HCT116 (cell line): ENCODE data around the gene FKBP10. TPM values are rescaled to one million over a fixed set of nuclear protein-coding genes. Genes with fewer than 3 reads are reported as not detected.

Source experiments
- ATAC-seq: fragments of 200-7000 bp; cut with Tn5 transposase; 2 replicates; pipeline ENCODE4 v1.9.1; 2020; ENCODE audit warnings: mild to moderate bottlenecking, moderate library complexity
- BruUV-seq: library from RNA; stranded (reverse); fragments of 400-500 nt; replicated peaks from 2 replicates; lab custom pipeline; 2021; lab: Mats Ljungman, UMichigan
- CTCF ChIA-PET: fragments of 300-600 bp; sonication (Branson Sonifier 250); formaldehyde crosslinking; loops from one replicate; lab custom pipeline; 2021; ENCODE audit warnings: antibody characterized with exemption; lab: Charles Lee
- POLR2A ChIA-PET: fragments of 300-600, 350-600 bp; sonication (Branson Sonifier 250); formaldehyde crosslinking; loops from one replicate; lab custom pipeline; 2021; ENCODE audit warnings: antibody characterized with exemption; lab: Charles Lee
- RAD21 ChIA-PET, 2 experiments: fragments of 300-600 bp; sonication (Branson Sonifier 250); formaldehyde crosslinking; loops; one replicate each; lab custom pipeline; 2023; ENCODE audit warnings: low total read pairs in 2 of 2; ENCODE audit not compliant: uncharacterized antibody in 2 of 2, unreplicated experiment in 2 of 2, low non-redundant PET in 1 of 2; lab: Charles Lee
- DNase-seq: peaks from one replicate; pipeline ENCODE4 v3.0.0-alpha.2; 2010; ENCODE audit warnings: low read depth, low spot score
- H2AFZ ChIP-seq: fragments of 200-600 bp; shearing (Covaris generic), sonication (generic); 2 replicates; pipeline ENCODE4 v1.6.1; 2017; ENCODE audit warnings: low read depth, mixed run types, mixed read lengths, antibody characterized with exemption, low read length; ENCODE audit not compliant: poor library complexity, severe bottlenecking
- H3K27ac ChIP-seq: 2 replicates; pipeline ENCODE4 v1.5.1; 2012; ENCODE audit warnings: low read depth, low read length
- H3K27me3 ChIP-seq: fragments of 200-600 bp; sonication (generic); 2 replicates; pipeline ENCODE4 v1.6.1; 2016; ENCODE audit warnings: mixed run types, low read length, mixed read lengths; ENCODE audit not compliant: insufficient read depth
- H3K36me3 ChIP-seq, 2 experiments: fragments of 200-500 bp in 1 of 2; fragments of 200-600 bp in 1 of 2; sonication (Bioruptor generic) in 1 of 2; sonication (generic) in 1 of 2; 2 replicates each; pipeline versions ENCODE4 v1.5.1 to v1.6.1; 2014 to 2016; ENCODE audit warnings: low read length in 2 of 2, inconsistent platforms in 1 of 2, mixed read lengths in 1 of 2, mixed run types in 1 of 2; ENCODE audit not compliant: insufficient read depth in 2 of 2, control insufficient read depth in 1 of 2
- H3K4me1 ChIP-seq, 2 experiments: fragments of 200-600 bp in 1 of 2; sonication (generic) in 1 of 2; 2 replicates each; pipeline versions ENCODE4 v1.5.1 to v1.6.1; 2012 to 2017; ENCODE audit warnings: low read length in 2 of 2, inconsistent platforms in 1 of 2, mild to moderate bottlenecking in 1 of 2, mixed read lengths in 1 of 2, mixed run types in 1 of 2, moderate library complexity in 1 of 2; ENCODE audit not compliant: insufficient read depth in 2 of 2, control insufficient read depth in 1 of 2
- H3K4me2 ChIP-seq: fragments of 200-600 bp; sonication (generic); 2 replicates; pipeline ENCODE4 v1.6.1; 2017; ENCODE audit warnings: mixed run types, low read length, mixed read lengths
- H3K4me3 ChIP-seq, 2 experiments: fragments of 200-600 bp in 1 of 2; sonication (generic) in 1 of 2; replicated peaks in 1 of 2; 2 replicates each; pipeline ENCODE4 v1.5.1; 2011 to 2016; ENCODE audit warnings: low read length in 2 of 2, control low read depth in 1 of 2, low read depth in 1 of 2, mild to moderate bottlenecking in 1 of 2, mixed read lengths in 1 of 2, mixed run types in 1 of 2
- H3K79me2 ChIP-seq: fragments of 200-600 bp; sonication (generic); 2 replicates; pipeline ENCODE4 v1.6.1; 2017; ENCODE audit warnings: mild to moderate bottlenecking, mixed run types, low read length, moderate library complexity, mixed read lengths; ENCODE audit not compliant: insufficient read depth
- H3K9ac ChIP-seq: fragments of 200-600 bp; sonication (generic); 2 replicates; pipeline ENCODE4 v1.6.1; 2016; ENCODE audit warnings: low read length, mixed read lengths
- H3K9me2 ChIP-seq: fragments of 200-600 bp; sonication (generic), shearing (Covaris generic); 2 replicates; pipeline ENCODE4 v1.6.1; 2017; ENCODE audit warnings: mixed run types, mild to moderate bottlenecking, moderate library complexity; ENCODE audit not compliant: insufficient read depth
- H3K9me3 ChIP-seq, 2 experiments: fragments of 200-500 bp in 1 of 2; fragments of 200-600 bp in 1 of 2; sonication (Bioruptor generic) in 1 of 2; sonication (generic) in 1 of 2; 2 replicates each; pipeline ENCODE4 v1.6.1; 2014 to 2017; ENCODE audit warnings: low read length in 2 of 2, mixed read lengths in 2 of 2, inconsistent platforms in 1 of 2, low read depth in 1 of 2, mild to moderate bottlenecking in 1 of 2, mixed run types in 1 of 2, moderate library complexity in 1 of 2; ENCODE audit not compliant: control insufficient read depth in 1 of 2, insufficient read depth in 1 of 2
- H4K20me1 ChIP-seq: fragments of 200-600 bp; sonication (generic), shearing (Covaris generic); 2 replicates; pipeline ENCODE4 v1.6.1; 2017; ENCODE audit warnings: mixed run types, mild to moderate bottlenecking, moderate library complexity; ENCODE audit not compliant: insufficient read depth
- CBX3 ChIP-seq: IDR thresholded peaks from 2 replicates; pipeline ENCODE4 v1.6.1; 2012; ENCODE audit warnings: low read depth
- CEBPB ChIP-seq: IDR thresholded peaks from 2 replicates; pipeline ENCODE4 v1.6.1; 2012; ENCODE audit warnings: low read depth
- EGR1 ChIP-seq: IDR thresholded peaks from 2 replicates; pipeline ENCODE4 v1.6.1; 2012; ENCODE audit warnings: low read depth
- EZH2 ChIP-seq: fragments of 200-600 bp; sonication (generic); IDR thresholded peaks from 2 replicates; pipeline ENCODE4 v1.6.1; 2017; ENCODE audit warnings: antibody characterized with exemption, mixed run types
- EZH2phosphoT487 ChIP-seq: fragments of 200-600 bp; IDR thresholded peaks from 2 replicates; pipeline ENCODE4 v1.6.1; 2018; ENCODE audit warnings: antibody characterized with exemption, borderline replicate concordance
- FOSL1 ChIP-seq: IDR thresholded peaks from 2 replicates; pipeline ENCODE4 v1.6.1; 2012; ENCODE audit warnings: low read depth
- JUND ChIP-seq: IDR thresholded peaks from 2 replicates; pipeline ENCODE4 v1.6.1; 2012
- POLR2A ChIP-seq: IDR thresholded peaks from 2 replicates; pipeline ENCODE4 v1.7.0; 2011; ENCODE audit warnings: borderline replicate concordance; ENCODE audit not compliant: insufficient read depth, insufficient read length; ENCODE audit errors: extremely low read depth
- POLR2AphosphoS5 ChIP-seq: IDR thresholded peaks from 2 replicates; pipeline ENCODE4 v1.6.1; 2011; ENCODE audit warnings: mild to moderate bottlenecking, low read depth, low read length, moderate library complexity
- RAD21 ChIP-seq: IDR thresholded peaks from 2 replicates; pipeline ENCODE4 v1.6.1; 2012; ENCODE audit warnings: low read depth, mild to moderate bottlenecking
- SIN3A ChIP-seq: IDR thresholded peaks from 2 replicates; pipeline ENCODE4 v1.6.1; 2012; ENCODE audit warnings: low read depth
- SRF ChIP-seq: IDR thresholded peaks from 2 replicates; pipeline ENCODE4 v1.6.1; 2012; ENCODE audit warnings: low read depth
- TCF7L2 ChIP-seq: IDR thresholded peaks from 2 replicates; pipeline ENCODE4 v1.7.0; 2011; ENCODE audit warnings: borderline replicate concordance, inconsistent platforms; ENCODE audit not compliant: insufficient read depth, insufficient read length; ENCODE audit errors: extremely low read depth
- YY1 ChIP-seq: IDR thresholded peaks from 2 replicates; pipeline ENCODE4 v1.6.1; 2011; ENCODE audit warnings: low read length, low read depth, moderate library complexity, mild to moderate bottlenecking; ENCODE audit not compliant: insufficient replicate concordance; ENCODE audit errors: extremely low read depth
- ZFX ChIP-seq: fragments of 450-650 bp; IDR thresholded peaks from 2 replicates; pipeline ENCODE4 v1.6.1; 2017
- ZNF274 ChIP-seq: fragments of 200-500 bp; sonication (Bioruptor generic); IDR thresholded peaks from 2 replicates; pipeline ENCODE4 v1.6.1; 2014; ENCODE audit warnings: mild to moderate bottlenecking, low read depth, low read length, inconsistent platforms
- intact Hi-C: fragments of 100-400 bp; cut with micrococcal nuclease; formaldehyde crosslinking; loops from 2 replicates; pipeline ENCODE4 v1.10.0; 2022
- total RNA-seq: library from RNA; stranded (reverse); gene quantifications from one replicate; pipeline ENCODE4 v1.2.1, GENCODE V29; 2021; ENCODE audit not compliant: unreplicated experiment
- TF ChIP-seq, protein P1 (sequence below): IDR thresholded peaks from 2 replicates; pipeline ENCODE4 v1.6.1; 2011; ENCODE audit warnings: mild to moderate bottlenecking, low read length, moderate library complexity; ENCODE audit not compliant: insufficient replicate concordance; ENCODE audit errors: extremely low read depth
- TF ChIP-seq, protein P2 (sequence below): IDR thresholded peaks from 2 replicates; pipeline ENCODE4 v1.6.1; 2012
- TF ChIP-seq, protein P3 (sequence below): IDR thresholded peaks from 2 replicates; pipeline ENCODE4 v1.6.1; 2012; ENCODE audit warnings: low read depth

Gene FKBP10
- total RNA-seq, 1 experiment from 2014 or later: 78.5 TPM

DNA sequence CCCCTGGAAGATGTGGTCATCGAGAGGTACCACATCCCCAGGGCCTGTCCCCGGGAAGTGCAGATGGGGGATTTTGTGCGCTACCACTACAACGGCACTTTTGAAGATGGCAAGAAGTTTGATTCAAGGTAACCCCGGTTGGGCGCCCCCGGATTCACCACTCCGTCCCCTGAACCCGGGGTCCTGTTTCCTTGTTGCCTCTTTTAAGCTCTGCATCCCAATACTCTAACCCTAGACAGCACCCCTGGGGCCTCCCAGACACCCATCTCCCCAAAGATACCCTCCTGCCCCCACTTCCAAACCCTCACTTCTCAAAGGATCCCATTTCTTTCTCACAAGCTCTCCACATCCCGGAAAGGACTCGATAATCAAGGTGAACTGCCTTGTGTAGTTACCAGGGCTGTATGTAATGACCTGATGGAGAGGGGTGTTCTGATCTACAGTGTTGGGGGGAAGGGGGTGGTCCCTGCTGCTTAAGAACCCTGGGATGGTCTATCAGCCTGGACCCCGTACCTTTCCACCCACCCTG is 412 bp downstream of the FKBP10 start (continued):
- TF ChIP-seq, protein P1, sequence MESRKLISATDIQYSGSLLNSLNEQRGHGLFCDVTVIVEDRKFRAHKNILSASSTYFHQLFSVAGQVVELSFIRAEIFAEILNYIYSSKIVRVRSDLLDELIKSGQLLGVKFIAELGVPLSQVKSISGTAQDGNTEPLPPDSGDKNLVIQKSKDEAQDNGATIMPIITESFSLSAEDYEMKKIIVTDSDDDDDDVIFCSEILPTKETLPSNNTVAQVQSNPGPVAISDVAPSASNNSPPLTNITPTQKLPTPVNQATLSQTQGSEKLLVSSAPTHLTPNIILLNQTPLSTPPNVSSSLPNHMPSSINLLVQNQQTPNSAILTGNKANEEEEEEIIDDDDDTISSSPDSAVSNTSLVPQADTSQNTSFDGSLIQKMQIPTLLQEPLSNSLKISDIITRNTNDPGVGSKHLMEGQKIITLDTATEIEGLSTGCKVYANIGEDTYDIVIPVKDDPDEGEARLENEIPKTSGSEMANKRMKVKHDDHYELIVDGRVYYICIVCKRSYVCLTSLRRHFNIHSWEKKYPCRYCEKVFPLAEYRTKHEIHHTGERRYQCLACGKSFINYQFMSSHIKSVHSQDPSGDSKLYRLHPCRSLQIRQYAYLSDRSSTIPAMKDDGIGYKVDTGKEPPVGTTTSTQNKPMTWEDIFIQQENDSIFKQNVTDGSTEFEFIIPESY: no peak

DNA sequence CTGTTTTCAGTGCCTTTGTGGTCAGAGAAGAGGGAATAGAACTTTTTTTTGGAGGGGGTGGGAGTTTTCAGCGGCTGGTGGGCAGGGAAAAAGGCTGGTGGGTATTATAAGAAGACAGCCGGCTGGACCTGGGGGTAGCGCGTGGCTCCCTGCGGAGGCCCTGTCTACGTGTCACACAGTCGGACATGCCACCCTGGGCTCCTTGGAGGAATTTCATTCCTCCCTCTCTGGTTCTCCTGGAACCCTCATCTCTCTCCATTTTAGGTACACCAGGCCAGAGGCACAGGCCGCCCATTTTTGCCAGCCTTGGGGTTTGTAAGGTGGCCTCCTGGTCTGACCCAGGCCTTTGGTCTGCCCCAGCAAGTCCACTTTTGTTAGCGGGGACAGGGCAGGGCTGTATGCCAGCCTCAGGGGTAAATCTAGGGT is 908 bp downstream of the FKBP10 start:
- Histone ChIP-seq H3K9me3 (no peaks in the 10 kb centered on the region), H3K27ac (peak overlapping the region; percentile 97), H3K9me2 (no peaks in the 10 kb centered on the region), H3K4me1 (peaks cover 10 to 41% of the 10 kb centered on the region in 2 experiments; a peak in 3 of 4 replicates), H2AFZ (no peak overlapping the region), H3K4me3 (peak overlapping the region; percentile 66 to 72), H3K4me2 (peak overlapping the region; percentile 99), H3K79me2 (peaks cover 30% of the 10 kb centered on the region; the same call in 1 of the 2 replicates), H3K9ac (peak overlapping the region; percentile 71), H3K36me3 (no peaks in the 10 kb centered on the region; a peak in 1 of 4 replicates), H4K20me1 (no peaks in the 10 kb centered on the region), H3K27me3 (no peaks in the 10 kb centered on the region)
- ChIA-PET RAD21 (no interaction called here), POLR2A (no interaction called here), CTCF (no interaction called here)
- intact Hi-C loops: no loop called here
- BruUV-seq: TSS peak; percentile 68
- DNase-seq: no peak
- ATAC-seq: no peak
- TF ChIP-seq POLR2A (no peak), CBX3 (no peak), ZNF274 (no peak), POLR2AphosphoS5 (no peak), EZH2 (no peak), EZH2phosphoT487 (no peak), JUND (no peak), YY1 (no peak), SIN3A (no peak), TCF7L2 (no peak), RAD21 (no peak), SRF (no peak), FOSL1 (no peak), EGR1 (no peak), ZFX (no peak), CEBPB (no peak)
- TF ChIP-seq, protein P1: no peak
- TF ChIP-seq, protein P2, sequence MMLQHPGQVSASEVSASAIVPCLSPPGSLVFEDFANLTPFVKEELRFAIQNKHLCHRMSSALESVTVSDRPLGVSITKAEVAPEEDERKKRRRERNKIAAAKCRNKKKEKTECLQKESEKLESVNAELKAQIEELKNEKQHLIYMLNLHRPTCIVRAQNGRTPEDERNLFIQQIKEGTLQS: no peak
- TF ChIP-seq, protein P3, sequence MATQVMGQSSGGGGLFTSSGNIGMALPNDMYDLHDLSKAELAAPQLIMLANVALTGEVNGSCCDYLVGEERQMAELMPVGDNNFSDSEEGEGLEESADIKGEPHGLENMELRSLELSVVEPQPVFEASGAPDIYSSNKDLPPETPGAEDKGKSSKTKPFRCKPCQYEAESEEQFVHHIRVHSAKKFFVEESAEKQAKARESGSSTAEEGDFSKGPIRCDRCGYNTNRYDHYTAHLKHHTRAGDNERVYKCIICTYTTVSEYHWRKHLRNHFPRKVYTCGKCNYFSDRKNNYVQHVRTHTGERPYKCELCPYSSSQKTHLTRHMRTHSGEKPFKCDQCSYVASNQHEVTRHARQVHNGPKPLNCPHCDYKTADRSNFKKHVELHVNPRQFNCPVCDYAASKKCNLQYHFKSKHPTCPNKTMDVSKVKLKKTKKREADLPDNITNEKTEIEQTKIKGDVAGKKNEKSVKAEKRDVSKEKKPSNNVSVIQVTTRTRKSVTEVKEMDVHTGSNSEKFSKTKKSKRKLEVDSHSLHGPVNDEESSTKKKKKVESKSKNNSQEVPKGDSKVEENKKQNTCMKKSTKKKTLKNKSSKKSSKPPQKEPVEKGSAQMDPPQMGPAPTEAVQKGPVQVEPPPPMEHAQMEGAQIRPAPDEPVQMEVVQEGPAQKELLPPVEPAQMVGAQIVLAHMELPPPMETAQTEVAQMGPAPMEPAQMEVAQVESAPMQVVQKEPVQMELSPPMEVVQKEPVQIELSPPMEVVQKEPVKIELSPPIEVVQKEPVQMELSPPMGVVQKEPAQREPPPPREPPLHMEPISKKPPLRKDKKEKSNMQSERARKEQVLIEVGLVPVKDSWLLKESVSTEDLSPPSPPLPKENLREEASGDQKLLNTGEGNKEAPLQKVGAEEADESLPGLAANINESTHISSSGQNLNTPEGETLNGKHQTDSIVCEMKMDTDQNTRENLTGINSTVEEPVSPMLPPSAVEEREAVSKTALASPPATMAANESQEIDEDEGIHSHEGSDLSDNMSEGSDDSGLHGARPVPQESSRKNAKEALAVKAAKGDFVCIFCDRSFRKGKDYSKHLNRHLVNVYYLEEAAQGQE: no peak
